KMS-11 (cell line): Measurements from ENCODE around the gene CAMTA1.

Experiments used
- H2AFZ ChIP-seq: fragments of 200-600 bp; sonication (generic); 2 replicates; pipeline ENCODE4 v1.6.1; 2016; ENCODE audit warnings: antibody characterized with exemption, mixed run types, low read depth
- H3K27ac ChIP-seq: fragments of 200-600 bp; sonication (generic); 2 replicates; pipeline ENCODE4 v1.6.1; 2016; ENCODE audit warnings: mild to moderate bottlenecking, mixed run types
- H3K27me3 ChIP-seq: fragments of 200-600 bp; sonication (generic); 2 replicates; pipeline ENCODE4 v1.6.1; 2017; ENCODE audit warnings: mild to moderate bottlenecking, low read depth, mixed run types, moderate library complexity; ENCODE audit not compliant: insufficient read depth
- H3K36me3 ChIP-seq: fragments of 200-600 bp; sonication (generic); 2 replicates; pipeline ENCODE4 v1.6.1; 2017; ENCODE audit warnings: mild to moderate bottlenecking, mixed run types; ENCODE audit not compliant: insufficient read depth
- H3K4me1 ChIP-seq: fragments of 200-600 bp; sonication (generic); 2 replicates; pipeline ENCODE4 v1.6.1; 2016; ENCODE audit warnings: mild to moderate bottlenecking, low read depth, mixed run types; ENCODE audit not compliant: poor library complexity, severe bottlenecking
- H3K4me2 ChIP-seq: fragments of 200-600 bp; sonication (generic); 2 replicates; pipeline ENCODE4 v1.7.0; 2016; ENCODE audit warnings: mild to moderate bottlenecking, mixed run types
- H3K4me3 ChIP-seq: fragments of 200-600 bp; sonication (generic); IDR thresholded peaks from 2 replicates; pipeline ENCODE4 v1.6.1; 2017; ENCODE audit warnings: low read depth, low read length, mixed read lengths; ENCODE audit not compliant: insufficient read depth
- H3K79me2 ChIP-seq: fragments of 200-600 bp; sonication (generic); 2 replicates; pipeline ENCODE4 v1.6.1; 2016; ENCODE audit warnings: low read depth, mixed run types; ENCODE audit not compliant: insufficient read depth
- H3K9ac ChIP-seq: fragments of 200-600 bp; sonication (generic); 2 replicates; pipeline ENCODE4 v1.6.1; 2016; ENCODE audit warnings: mild to moderate bottlenecking, mixed run types
- H4K20me1 ChIP-seq: fragments of 200-600 bp; sonication (generic); 2 replicates; pipeline ENCODE4 v1.6.1; 2016; ENCODE audit warnings: mild to moderate bottlenecking, mixed run types; ENCODE audit not compliant: insufficient read depth
- TF ChIP-seq, protein P1 (sequence below): fragments of 200-600 bp; sonication (generic); conservative IDR thresholded peaks from 2 replicates; pipeline ENCODE4 v1.6.1; 2017; ENCODE audit warnings: low read depth, mild to moderate bottlenecking, antibody characterized with exemption, low read length, moderate library complexity, mixed read lengths

The CAMTA1 gene

DNA sequence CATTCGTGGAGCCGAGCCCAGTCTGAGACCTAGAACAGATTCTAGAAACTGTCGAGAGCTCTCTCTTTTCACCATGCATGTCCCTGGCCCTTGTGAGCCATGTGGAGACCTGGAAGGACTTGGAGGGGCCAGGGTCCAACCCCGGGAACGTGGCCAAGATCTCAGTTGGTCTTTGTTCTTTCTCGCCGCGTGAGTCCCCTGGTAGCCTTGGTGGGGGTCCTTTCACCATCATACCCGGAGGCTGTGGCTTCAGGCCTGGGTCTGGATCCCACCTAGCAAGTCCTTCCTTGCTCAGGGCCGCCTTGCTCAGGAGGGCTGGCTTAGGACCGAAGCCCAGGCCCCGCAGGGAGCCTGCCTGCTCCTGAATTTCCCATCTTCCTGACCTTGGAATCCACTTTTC is 168.0 kb downstream of the CAMTA1 start:
- Histone ChIP-seq H3K79me2 (no peaks in the 10 kb centered on the region), H2AFZ (no peak overlapping the region), H3K36me3 (no peaks in the 10 kb centered on the region), H4K20me1 (no peaks in the 10 kb centered on the region), H3K27ac (no peak overlapping the region), H3K9ac (no peak overlapping the region), H3K4me2 (no peak overlapping the region), H3K27me3 (no peaks in the 10 kb centered on the region), H3K4me1 (no peaks in the 10 kb centered on the region), H3K4me3 (no peak overlapping the region)
- TF ChIP-seq, protein P1, sequence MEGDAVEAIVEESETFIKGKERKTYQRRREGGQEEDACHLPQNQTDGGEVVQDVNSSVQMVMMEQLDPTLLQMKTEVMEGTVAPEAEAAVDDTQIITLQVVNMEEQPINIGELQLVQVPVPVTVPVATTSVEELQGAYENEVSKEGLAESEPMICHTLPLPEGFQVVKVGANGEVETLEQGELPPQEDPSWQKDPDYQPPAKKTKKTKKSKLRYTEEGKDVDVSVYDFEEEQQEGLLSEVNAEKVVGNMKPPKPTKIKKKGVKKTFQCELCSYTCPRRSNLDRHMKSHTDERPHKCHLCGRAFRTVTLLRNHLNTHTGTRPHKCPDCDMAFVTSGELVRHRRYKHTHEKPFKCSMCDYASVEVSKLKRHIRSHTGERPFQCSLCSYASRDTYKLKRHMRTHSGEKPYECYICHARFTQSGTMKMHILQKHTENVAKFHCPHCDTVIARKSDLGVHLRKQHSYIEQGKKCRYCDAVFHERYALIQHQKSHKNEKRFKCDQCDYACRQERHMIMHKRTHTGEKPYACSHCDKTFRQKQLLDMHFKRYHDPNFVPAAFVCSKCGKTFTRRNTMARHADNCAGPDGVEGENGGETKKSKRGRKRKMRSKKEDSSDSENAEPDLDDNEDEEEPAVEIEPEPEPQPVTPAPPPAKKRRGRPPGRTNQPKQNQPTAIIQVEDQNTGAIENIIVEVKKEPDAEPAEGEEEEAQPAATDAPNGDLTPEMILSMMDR, result no peak

DNA sequence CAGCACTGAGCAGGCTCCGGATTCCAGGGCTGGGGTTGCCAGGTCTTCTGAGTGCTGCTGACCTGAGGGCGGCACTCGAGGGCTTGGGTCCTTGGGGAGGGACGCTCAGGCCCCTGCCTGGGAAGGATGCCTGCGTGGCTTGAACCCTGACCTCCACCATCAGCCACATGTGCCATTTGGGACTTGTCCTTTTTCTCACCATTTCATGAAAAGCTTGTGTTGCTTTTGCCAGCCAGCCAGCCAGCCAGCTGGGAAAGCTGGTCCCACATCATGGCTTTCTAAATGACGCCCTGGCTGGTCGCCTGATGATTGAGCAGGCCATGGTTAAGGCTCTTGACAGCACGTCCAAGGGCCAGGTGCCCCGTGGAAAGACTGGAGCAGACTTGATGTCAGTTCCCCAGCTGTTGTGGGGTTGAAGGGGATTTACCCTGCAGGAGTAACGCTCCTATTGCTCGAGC is 168.7 kb downstream of the CAMTA1 start:
- no peak overlapping the region for H3K27ac ChIP-seq
- TF ChIP-seq, protein P1, result no peak
- no peak overlapping the region for H2AFZ ChIP-seq
- no peak overlapping the region for H3K4me3 ChIP-seq
- H3K79me2 ChIP-seq, result no peaks in the 10 kb centered on the region
- H3K36me3 ChIP-seq, result no peaks in the 10 kb centered on the region
- H3K27me3 ChIP-seq, result no peaks in the 10 kb centered on the region
- H3K9ac ChIP-seq, result no peak overlapping the region
- no peaks in the 10 kb centered on the region for H3K4me1 ChIP-seq
- no peak overlapping the region for H3K4me2 ChIP-seq
- no peaks in the 10 kb centered on the region for H4K20me1 ChIP-seq

DNA sequence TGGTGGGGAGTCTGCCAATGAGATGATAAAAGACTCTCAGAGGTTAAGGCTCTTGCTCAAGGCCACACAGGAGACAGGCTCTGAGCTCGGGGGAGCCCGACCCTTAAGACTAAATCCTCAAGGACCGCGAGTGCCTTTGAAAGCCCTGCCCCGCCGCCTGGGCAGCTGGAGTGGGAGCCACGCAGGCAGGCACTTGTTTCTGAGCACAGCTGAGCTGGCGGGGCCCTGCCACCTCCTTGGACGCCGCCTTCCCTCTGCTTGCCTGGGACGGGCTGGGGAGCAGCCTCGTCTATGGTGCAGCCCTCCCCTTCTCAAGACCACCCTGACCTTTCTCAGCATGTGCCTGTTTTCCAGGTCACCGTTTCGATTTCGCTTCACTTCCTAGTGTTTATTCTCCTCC is 169.3 kb downstream of the CAMTA1 start:
- no peaks in the 10 kb centered on the region for H3K4me1 ChIP-seq
- H3K36me3 ChIP-seq, result no peaks in the 10 kb centered on the region
- no peak overlapping the region for H2AFZ ChIP-seq
- no peaks in the 10 kb centered on the region for H3K27me3 ChIP-seq
- no peak overlapping the region for H3K4me2 ChIP-seq
- H3K79me2 ChIP-seq, result no peaks in the 10 kb centered on the region
- no peak overlapping the region for H3K9ac ChIP-seq
- TF ChIP-seq, protein P1, result no peak
- H4K20me1 ChIP-seq, result no peaks in the 10 kb centered on the region
- no peak overlapping the region for H3K4me3 ChIP-seq
- no peak overlapping the region for H3K27ac ChIP-seq

DNA sequence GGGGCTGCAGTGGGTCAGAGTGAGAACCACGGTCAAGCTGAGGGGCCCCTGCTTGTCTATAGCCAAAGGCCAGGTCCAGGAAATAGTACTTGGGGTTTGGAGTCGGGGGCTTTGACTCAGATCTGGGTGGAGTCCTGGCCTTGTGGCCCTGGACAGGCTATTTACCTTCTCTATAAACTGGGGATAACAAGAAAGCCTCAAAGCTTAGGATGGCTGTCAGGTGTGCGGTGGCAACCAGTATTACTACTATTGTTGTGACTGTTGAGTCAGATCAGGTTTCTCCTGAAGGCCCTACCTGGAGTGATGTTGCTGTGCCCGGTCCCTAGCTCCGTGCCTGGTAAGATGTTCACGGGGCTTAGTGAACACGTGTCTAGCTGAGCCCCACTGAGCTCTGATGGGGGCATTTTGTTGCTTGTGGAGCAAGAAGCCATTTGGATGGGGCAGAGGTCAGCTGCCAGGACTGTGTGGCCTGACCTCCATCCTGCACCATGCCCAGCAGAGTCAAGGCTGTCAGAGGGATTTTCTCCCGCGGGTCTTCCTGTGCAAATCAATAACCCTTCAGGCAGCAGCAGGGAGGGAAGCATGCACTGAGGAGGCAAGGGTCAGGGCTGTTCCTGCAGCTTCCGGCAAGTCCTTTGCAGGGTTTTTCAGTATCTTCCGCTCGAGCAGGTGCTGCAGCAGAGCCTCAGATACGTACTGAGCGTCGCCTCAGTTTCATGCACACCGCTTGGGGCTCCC is 170.3 kb downstream of the CAMTA1 start:
- no peak overlapping the region for H3K4me3 ChIP-seq
- no peaks in the 10 kb centered on the region for H3K36me3 ChIP-seq
- peaks cover 1% of the 10 kb centered on the region for H3K4me1 ChIP-seq
- H3K27me3 ChIP-seq, result no peaks in the 10 kb centered on the region
- H3K9ac ChIP-seq, result no peak overlapping the region
- H3K4me2 ChIP-seq, result no peak overlapping the region
- H2AFZ ChIP-seq, result no peak overlapping the region
- TF ChIP-seq, protein P1, result no peak
- H3K79me2 ChIP-seq, result no peaks in the 10 kb centered on the region
- no peak overlapping the region for H3K27ac ChIP-seq
- no peaks in the 10 kb centered on the region for H4K20me1 ChIP-seq
